ENCODE measurements around the gene FLRT2. TPM values are rescaled to one million over a fixed set of nuclear protein-coding genes. Genes with fewer than 3 reads are reported as not detected.

Gene FLRT2
- total RNA-seq, 1 donor = 39.1 TPM

DNA sequence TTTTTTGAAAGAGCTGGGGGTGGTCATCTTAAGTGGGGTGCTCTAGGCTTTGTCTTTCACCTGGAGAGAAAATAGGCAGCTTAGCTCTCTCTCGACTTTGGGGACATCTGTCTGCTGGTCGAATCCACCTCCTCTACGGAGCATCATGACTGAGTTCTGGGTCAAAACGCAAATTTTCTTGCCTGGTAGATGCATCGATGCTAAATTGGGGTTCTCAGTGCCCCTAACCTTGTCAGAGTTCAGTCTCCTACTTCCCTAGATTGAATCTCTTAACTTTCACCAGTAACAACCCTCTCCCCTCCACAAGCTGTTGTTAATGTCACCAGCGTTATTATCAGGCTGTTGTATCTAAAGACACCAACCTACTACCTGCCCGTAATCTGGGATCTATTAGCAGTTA lies 682 bp downstream of the FLRT2 start:
- Histone ChIP-seq H3K27ac (ENCODE audit: low read depth, low read length) (peak overlapping the region; percentile 94), H3K36me3 (ENCODE audit: insufficient read depth, low read length) (no peaks in the 10 kb centered on the region), H2AFZ (ENCODE audit: low read length) (peak overlapping the region; percentile 95), H4K20me1 (ENCODE audit: insufficient read depth, low read length) (no peaks in the 10 kb centered on the region), H3K4me1 (ENCODE audit: insufficient read depth, low read length) (peaks cover 45% of the 10 kb centered on the region), H3K27me3 (ENCODE audit: insufficient read depth, low read length) (no peaks in the 10 kb centered on the region), H3K4me3 (ENCODE audit: insufficient read depth, low read length) (peak overlapping the region; percentile 73), H3K9me3 (ENCODE audit: low read depth, low read length) (no peaks in the 10 kb centered on the region), H3K4me2 (ENCODE audit: insufficient read depth, low read length) (peak overlapping the region; percentile 99), H3K79me2 (ENCODE audit: insufficient read depth, low read length) (peaks cover 34% of the 10 kb centered on the region)
- TF ChIP-seq, protein P1, sequence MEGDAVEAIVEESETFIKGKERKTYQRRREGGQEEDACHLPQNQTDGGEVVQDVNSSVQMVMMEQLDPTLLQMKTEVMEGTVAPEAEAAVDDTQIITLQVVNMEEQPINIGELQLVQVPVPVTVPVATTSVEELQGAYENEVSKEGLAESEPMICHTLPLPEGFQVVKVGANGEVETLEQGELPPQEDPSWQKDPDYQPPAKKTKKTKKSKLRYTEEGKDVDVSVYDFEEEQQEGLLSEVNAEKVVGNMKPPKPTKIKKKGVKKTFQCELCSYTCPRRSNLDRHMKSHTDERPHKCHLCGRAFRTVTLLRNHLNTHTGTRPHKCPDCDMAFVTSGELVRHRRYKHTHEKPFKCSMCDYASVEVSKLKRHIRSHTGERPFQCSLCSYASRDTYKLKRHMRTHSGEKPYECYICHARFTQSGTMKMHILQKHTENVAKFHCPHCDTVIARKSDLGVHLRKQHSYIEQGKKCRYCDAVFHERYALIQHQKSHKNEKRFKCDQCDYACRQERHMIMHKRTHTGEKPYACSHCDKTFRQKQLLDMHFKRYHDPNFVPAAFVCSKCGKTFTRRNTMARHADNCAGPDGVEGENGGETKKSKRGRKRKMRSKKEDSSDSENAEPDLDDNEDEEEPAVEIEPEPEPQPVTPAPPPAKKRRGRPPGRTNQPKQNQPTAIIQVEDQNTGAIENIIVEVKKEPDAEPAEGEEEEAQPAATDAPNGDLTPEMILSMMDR (IDR thresholded peaks at IDR 0.05; ENCODE audit: extremely low read depth, low read depth, low read length) = no peak
- DNase-seq (ENCODE audit: insufficient read length, low spot score, missing footprints) = peak; percentile 62

DNA sequence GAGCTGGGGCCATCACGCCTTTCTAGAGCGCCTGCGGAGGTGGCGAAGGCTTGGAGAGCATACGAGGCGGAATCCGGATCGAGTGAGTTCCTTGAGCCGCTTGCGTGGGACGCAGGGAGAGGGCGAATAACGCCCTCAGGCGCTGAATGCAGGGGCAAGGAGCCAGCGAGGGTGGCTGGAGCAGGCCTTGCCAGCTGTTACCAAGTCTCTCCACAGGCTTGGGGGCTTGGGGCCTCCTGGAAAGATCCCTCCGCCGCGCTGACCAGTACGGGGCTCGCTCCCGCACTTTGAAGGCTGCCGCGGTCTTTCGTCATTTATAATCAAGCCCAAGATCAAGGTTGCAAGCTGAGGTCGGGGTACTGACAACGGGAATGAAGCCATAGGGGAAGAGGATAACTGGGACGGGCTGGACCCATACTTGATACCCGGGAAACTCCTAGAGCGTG lies 1.2 kb downstream of the FLRT2 start:
- Histone ChIP-seq H3K36me3 (ENCODE audit: insufficient read depth, low read length) (no peaks in the 10 kb centered on the region), H3K4me3 (ENCODE audit: insufficient read depth, low read length) (peak overlapping the region; percentile 73), H3K79me2 (ENCODE audit: insufficient read depth, low read length) (peaks cover 36% of the 10 kb centered on the region), H3K27ac (ENCODE audit: low read depth, low read length) (peak overlapping the region; percentile 94), H3K4me2 (ENCODE audit: insufficient read depth, low read length) (peak overlapping the region; percentile 99), H3K4me1 (ENCODE audit: insufficient read depth, low read length) (peaks cover 50% of the 10 kb centered on the region), H4K20me1 (ENCODE audit: insufficient read depth, low read length) (no peaks in the 10 kb centered on the region), H3K27me3 (ENCODE audit: insufficient read depth, low read length) (no peaks in the 10 kb centered on the region), H2AFZ (ENCODE audit: low read length) (peak overlapping the region; percentile 95), H3K9me3 (ENCODE audit: low read depth, low read length) (no peaks in the 10 kb centered on the region)
- TF ChIP-seq, protein P1 (IDR thresholded peaks at IDR 0.05; ENCODE audit: extremely low read depth, low read depth, low read length) = no peak
- DNase-seq (ENCODE audit: insufficient read length, low spot score, missing footprints) = peak; percentile 91

DNA sequence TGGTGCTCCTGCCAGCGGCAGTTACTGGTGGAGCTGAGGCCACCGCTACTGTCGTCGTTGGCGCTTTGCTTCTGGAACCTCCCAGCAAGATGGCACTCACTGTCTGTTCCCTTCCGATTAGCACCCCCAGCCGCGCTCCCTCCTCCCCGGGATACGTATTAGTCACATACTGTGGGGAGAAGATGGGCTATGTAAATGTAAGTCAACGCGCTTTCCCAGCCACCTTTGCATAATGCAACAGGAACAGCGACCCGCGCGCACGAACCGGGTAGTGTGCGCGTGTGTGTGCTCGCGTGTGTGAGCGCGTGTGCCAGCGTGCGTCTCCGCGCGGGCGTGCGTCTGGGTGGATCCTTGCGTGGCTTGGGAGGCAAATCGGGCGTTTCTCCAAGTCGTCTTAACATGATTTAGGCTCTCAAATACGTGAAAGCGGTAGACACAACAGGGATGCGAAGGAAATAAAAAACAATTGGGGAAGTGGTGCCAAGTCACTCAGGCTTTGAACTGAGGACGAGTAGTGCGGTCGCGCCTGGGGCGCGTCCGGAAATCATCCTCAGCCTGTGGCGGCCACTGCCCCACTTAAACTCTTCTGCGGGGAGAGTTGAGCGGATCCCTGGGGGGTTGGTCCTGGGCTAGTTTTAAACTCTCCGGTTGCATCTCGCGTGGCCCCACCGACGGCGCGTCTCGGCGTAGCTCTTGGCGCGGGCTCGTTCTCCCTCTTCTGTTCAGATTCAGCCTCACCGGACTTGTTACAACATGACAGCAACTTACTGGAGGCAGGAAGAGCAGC lies 1.8 kb downstream of the FLRT2 start:
- Histone ChIP-seq H3K4me3 (ENCODE audit: insufficient read depth, low read length) (peak overlapping the region; percentile 73), H2AFZ (ENCODE audit: low read length) (peak overlapping the region; percentile 95), H3K4me1 (ENCODE audit: insufficient read depth, low read length) (peaks cover 53% of the 10 kb centered on the region), H3K36me3 (ENCODE audit: insufficient read depth, low read length) (no peaks in the 10 kb centered on the region), H3K27me3 (ENCODE audit: insufficient read depth, low read length) (no peaks in the 10 kb centered on the region), H3K9me3 (ENCODE audit: low read depth, low read length) (no peaks in the 10 kb centered on the region), H3K79me2 (ENCODE audit: insufficient read depth, low read length) (peaks cover 39% of the 10 kb centered on the region), H3K4me2 (ENCODE audit: insufficient read depth, low read length) (peak overlapping the region; percentile 99), H3K27ac (ENCODE audit: low read depth, low read length) (peak overlapping the region; percentile 94), H4K20me1 (ENCODE audit: insufficient read depth, low read length) (peaks cover 2% of the 10 kb centered on the region)
- TF ChIP-seq, protein P1 (IDR thresholded peaks at IDR 0.05; ENCODE audit: extremely low read depth, low read depth, low read length) = peak; percentile 47
- DNase-seq (ENCODE audit: insufficient read length, low spot score, missing footprints) = peak; percentile 92

DNA sequence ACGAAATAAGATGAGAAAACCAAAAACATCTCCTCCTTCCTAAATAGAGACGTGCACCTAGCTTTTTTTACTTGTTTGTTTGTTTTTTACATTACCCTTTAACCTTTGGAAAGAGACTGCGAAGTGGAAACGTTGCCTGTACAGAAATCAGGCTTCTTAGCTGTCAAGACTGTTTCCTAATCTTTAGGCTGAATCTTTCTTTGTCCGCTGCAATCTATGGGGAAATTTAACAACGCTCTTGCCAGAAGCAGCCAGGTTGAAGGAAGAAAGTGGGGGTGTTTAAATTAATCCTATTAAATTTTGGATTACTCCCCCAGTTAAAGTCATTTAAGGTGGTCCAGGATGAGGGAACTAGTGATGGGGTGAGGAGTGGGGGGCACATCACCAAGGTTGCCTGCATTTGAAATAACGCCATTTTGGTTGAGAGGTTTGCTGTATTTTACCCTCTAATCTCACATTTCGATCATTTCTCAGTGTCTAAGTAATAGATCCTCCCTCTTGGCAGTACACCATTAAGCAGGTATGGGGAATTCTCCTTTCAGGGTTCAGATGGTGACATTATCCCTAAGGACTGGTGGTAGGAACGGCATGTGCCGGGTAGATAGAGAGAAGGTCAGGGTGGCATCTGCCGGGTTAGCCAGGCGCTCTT lies 2.6 kb downstream of the FLRT2 start:
- peaks cover 47% of the 10 kb centered on the region for H3K79me2 ChIP-seq (ENCODE audit: insufficient read depth, low read length)
- peak overlapping the region; percentile 73 for H3K4me3 ChIP-seq (ENCODE audit: insufficient read depth, low read length)
- TF ChIP-seq, protein P1 (IDR thresholded peaks at IDR 0.05; ENCODE audit: extremely low read depth, low read depth, low read length) = no peak
- H3K9me3 ChIP-seq (ENCODE audit: low read depth, low read length) = no peaks in the 10 kb centered on the region
- H3K27ac ChIP-seq (ENCODE audit: low read depth, low read length) = peak overlapping the region; percentile 94
- DNase-seq (ENCODE audit: insufficient read length, low spot score, missing footprints) = peak; percentile 68
- H3K4me1 ChIP-seq (ENCODE audit: insufficient read depth, low read length) = peaks cover 49% of the 10 kb centered on the region
- H3K36me3 ChIP-seq (ENCODE audit: insufficient read depth, low read length) = no peaks in the 10 kb centered on the region
- no peaks in the 10 kb centered on the region for H3K27me3 ChIP-seq (ENCODE audit: insufficient read depth, low read length)
- peak overlapping the region; percentile 99 for H3K4me2 ChIP-seq (ENCODE audit: insufficient read depth, low read length)
- peaks cover 4% of the 10 kb centered on the region for H4K20me1 ChIP-seq (ENCODE audit: insufficient read depth, low read length)
- peak overlapping the region; percentile 95 for H2AFZ ChIP-seq (ENCODE audit: low read length)
